ENCODE data around the gene NPPB.

- TF ChIP-seq RAD21 (IDR thresholded peaks at IDR 0.05; ENCODE audit: low read depth) (no peak), REST (IDR thresholded peaks at IDR 0.05; ENCODE audit: low read depth) (no peak), TAF1 (IDR thresholded peaks at IDR 0.05; ENCODE audit: low read depth) (no peak)
Measured at GRCh38 chr1:11885916-11886315, 27.2 kb upstream of the NPPB start.
